IMR-90 (cell line): ENCODE results near the gene AHCYL2. TPM values are rescaled to one million over a fixed set of nuclear protein-coding genes. Genes with fewer than 3 reads are reported as not detected.

ENCODE experiments used
- ATAC-seq: fragments of 200-7000 bp; cut with Tn5 transposase; 2 replicates; pipeline ENCODE4 v1.9.1; 2020; ENCODE audit warnings: low read depth, mild to moderate bottlenecking, moderate library complexity
- BruUV-seq: library from RNA; stranded (reverse); fragments of 400-500 nt; replicated peaks from 2 replicates; lab custom pipeline; 2021; lab: Mats Ljungman, UMichigan
- CTCF ChIA-PET: fragments of 300-600 bp; formaldehyde crosslinking; extraction: SDS; loops from one replicate; lab custom pipeline; 2021; ENCODE audit warnings: antibody characterized with exemption; lab: Yijun Ruan, JAX
- POLR2A ChIA-PET: fragments of 300-600 bp; sonication (Branson Sonifier 250); formaldehyde crosslinking; loops from one replicate; lab custom pipeline; 2022; ENCODE audit warnings: antibody characterized with exemption; ENCODE audit not compliant: unreplicated experiment; lab: Charles Lee
- DNase-seq: peaks from one replicate; pipeline ENCODE4 v3.0.0; 2013
- H2AFZ ChIP-seq: replicated peaks from 2 replicates; pipeline ENCODE3; 2013; ENCODE audit warnings: low read length, mild to moderate bottlenecking; ENCODE audit not compliant: poor library complexity
- H2AK5ac ChIP-seq: 2 replicates; pipeline ENCODE4 v1.6.1; 2013; ENCODE audit warnings: low read depth, low read length, inconsistent platforms
- H2AK9ac ChIP-seq: replicated peaks from 2 replicates; pipeline ENCODE3; 2013; ENCODE audit warnings: mild to moderate bottlenecking, low read depth, low read length, moderate library complexity; ENCODE audit not compliant: poor library complexity
- H2BK120ac ChIP-seq: 2 replicates; pipeline ENCODE4 v1.6.1; 2013; ENCODE audit warnings: low read depth, low read length, inconsistent platforms
- H2BK15ac ChIP-seq: 3 replicates; pipeline ENCODE4 v1.6.1; 2013; ENCODE audit warnings: low read depth, low read length, inconsistent platforms
- H2BK20ac ChIP-seq: 2 replicates; pipeline ENCODE4 v1.6.1; 2013; ENCODE audit warnings: low read depth, mild to moderate bottlenecking, inconsistent platforms, low read length, moderate library complexity
- H2BK5ac ChIP-seq: 2 replicates; pipeline ENCODE4 v1.6.1; 2013; ENCODE audit warnings: mild to moderate bottlenecking, low read depth, low read length, inconsistent platforms; ENCODE audit not compliant: poor library complexity, severe bottlenecking
- H3K14ac ChIP-seq: replicated peaks from 2 replicates; pipeline ENCODE4 v1.6.1; 2013; ENCODE audit warnings: low read depth, low read length, inconsistent platforms
- H3K18ac ChIP-seq: 2 replicates; pipeline ENCODE4 v1.6.1; 2013; ENCODE audit warnings: low read depth, low read length, control low read depth
- H3K23ac ChIP-seq: 2 replicates; pipeline ENCODE4 v1.6.1; 2013; ENCODE audit warnings: low read depth, low read length, inconsistent platforms
- H3K27ac ChIP-seq: 2 replicates; pipeline ENCODE4 v1.5.1; 2013; ENCODE audit warnings: mild to moderate bottlenecking, control low read depth, low read length; ENCODE audit not compliant: insufficient read depth
- H3K27me3 ChIP-seq: 2 replicates; pipeline ENCODE4 v1.6.1; 2013; ENCODE audit warnings: low read length; ENCODE audit not compliant: control insufficient read depth, insufficient read depth
- H3K36me3 ChIP-seq: 2 replicates; pipeline ENCODE4 v1.6.1; 2013; ENCODE audit warnings: low read length, mixed read lengths; ENCODE audit not compliant: control insufficient read depth, insufficient read depth
- H3K4ac ChIP-seq: 2 replicates; pipeline ENCODE4 v1.6.1; 2013; ENCODE audit warnings: low read depth, low read length, inconsistent platforms
- H3K4me1 ChIP-seq: 2 replicates; pipeline ENCODE4 v1.6.1; 2013; ENCODE audit warnings: low read length, mixed read lengths; ENCODE audit not compliant: control insufficient read depth, insufficient read depth
- H3K4me2 ChIP-seq: 2 replicates; pipeline ENCODE4 v1.6.1; 2013; ENCODE audit warnings: low read depth, mild to moderate bottlenecking, control low read depth, low read length, moderate library complexity
- H3K4me3 ChIP-seq: 2 replicates; pipeline ENCODE4 v1.5.1; 2013; ENCODE audit warnings: low read depth, mild to moderate bottlenecking, control low read depth, low read length, moderate library complexity; ENCODE audit not compliant: insufficient read depth
- H3K56ac ChIP-seq: 2 replicates; pipeline ENCODE4 v1.6.1; 2013; ENCODE audit warnings: low read length, inconsistent platforms; ENCODE audit not compliant: insufficient read depth; ENCODE audit errors: extremely low read depth
- H3K79me1 ChIP-seq, 2 experiments: 2 replicates each; pipeline ENCODE4 v1.6.1; 2013; ENCODE audit warnings: low read length in 2 of 2, inconsistent platforms in 1 of 2, low read depth in 1 of 2
- H3K9ac ChIP-seq: 2 replicates; pipeline ENCODE4 v1.6.1; 2013; ENCODE audit warnings: low read depth, low read length, control low read depth
- H3K9me1 ChIP-seq: 2 replicates; pipeline ENCODE4 v1.6.1; 2013; ENCODE audit warnings: low read length, inconsistent platforms; ENCODE audit not compliant: insufficient read depth
- H3K9me3 ChIP-seq: 2 replicates; pipeline ENCODE4 v1.6.1; 2013; ENCODE audit warnings: low read length; ENCODE audit not compliant: control insufficient read depth, insufficient read depth
- H4K20me1 ChIP-seq: 2 replicates; pipeline ENCODE4 v1.6.1; 2013; ENCODE audit warnings: low read length, inconsistent platforms; ENCODE audit not compliant: insufficient read depth
- H4K5ac ChIP-seq: 2 replicates; pipeline ENCODE4 v1.6.1; 2013; ENCODE audit warnings: mild to moderate bottlenecking, low read depth, low read length, control low read depth
- H4K8ac ChIP-seq, 2 experiments: 2 replicates each; pipeline ENCODE4 v1.6.1; 2013; ENCODE audit warnings: low read depth in 2 of 2, low read length in 2 of 2, control low read depth in 1 of 2, inconsistent platforms in 1 of 2
- H4K91ac ChIP-seq: 2 replicates; pipeline ENCODE4 v1.6.1; 2013; ENCODE audit warnings: low read depth, low read length, inconsistent platforms; ENCODE audit not compliant: insufficient read depth
- CEBPB ChIP-seq: IDR thresholded peaks from 2 replicates; pipeline ENCODE4 v1.6.1; 2012; ENCODE audit warnings: low read depth, low read length, improper control_type of control experiment
- ELK1 ChIP-seq: fragments of 150-350 bp; IDR thresholded peaks from 2 replicates; pipeline ENCODE4 v1.6.1; 2016; ENCODE audit warnings: low read depth, mild to moderate bottlenecking, low read length, moderate library complexity, borderline replicate concordance
- RCOR1 ChIP-seq: IDR thresholded peaks from 2 replicates; pipeline ENCODE4 v1.6.1; 2012; ENCODE audit warnings: mild to moderate bottlenecking, low read length, improper control_type of control experiment; ENCODE audit not compliant: insufficient replicate concordance
- WGBS, 2 experiments: methylation state at CpG; one replicate each; pipeline versions ENCODE4 v1.1.5 to v1.1.7; 2013; ENCODE audit warnings: missing lambda C conversion rate in 2 of 2; ENCODE audit not compliant: insufficient read length in 1 of 2; ENCODE audit errors: extremely low coverage in 2 of 2; 5-methylcytosine and 5-hydroxymethylcytosine counted together
- dilution Hi-C: fragments of 300-500 bp; cut with HindIII; formaldehyde crosslinking; loops from one replicate; pipeline ENCODE4 v1.14.3; 2018; ENCODE audit warnings: low sequenced_read_pairs; ENCODE audit not compliant: unreplicated experiment
- in situ Hi-C: fragments of 300-500 bp; cut with MboI; formaldehyde crosslinking; loops from 3 replicates; pipeline ENCODE4 v1.14.3; 2019; ENCODE audit warnings: low sequenced_read_pairs, inconsistent platforms, mixed read lengths
- intact Hi-C: fragments of 100-400 bp; cut with micrococcal nuclease; formaldehyde crosslinking; loops from 2 replicates; pipeline ENCODE4 v1.10.0; 2022
- polyA plus RNA-seq, 3 experiments: library from polyadenylated mRNA; depleted of rRNA; stranded (reverse); fragments of >200 nt; gene quantifications; 2 replicates each; pipeline ENCODE4 v1.2.3, GENCODE V29; 2012; ENCODE audit warnings: low replicate concordance in 1 of 3
- total RNA-seq: library from RNA; depleted of rRNA; stranded (reverse); fragments of >200 nt; gene quantifications from 2 replicates; pipeline ENCODE4 v1.2.3, GENCODE V29; 2012

Gene AHCYL2
- total and polyA plus RNA-seq, 2 of the 4 experiments (the other 2 are of a cell fraction), result 5.7 to 7.6 TPM

- no peak overlapping the region for H3K14ac ChIP-seq
- no peak overlapping the region for H2BK5ac ChIP-seq
- no peaks in the 10 kb centered on the region for H3K9me1 ChIP-seq
- no peaks in the 10 kb centered on the region for H4K20me1 ChIP-seq
- in situ Hi-C loops, result no loop called here
- no peaks in the 10 kb centered on the region for H3K79me1 ChIP-seq
- no peaks in the 10 kb centered on the region; the same call in 1 of the 2 replicates for H3K27me3 ChIP-seq
- H3K18ac ChIP-seq, result no peak overlapping the region
- H4K5ac ChIP-seq, result no peak overlapping the region
- no peak overlapping the region for H4K91ac ChIP-seq
- no peak overlapping the region for H3K23ac ChIP-seq
- H2AFZ ChIP-seq, result no peak overlapping the region
- DNase-seq (no peak), ATAC-seq (no peak)
- H3K9ac ChIP-seq, result no peak overlapping the region
- H3K36me3 ChIP-seq, result no peaks in the 10 kb centered on the region
- BruUV-seq, result no TSS peak
- no peak overlapping the region for H2BK15ac ChIP-seq
- intact Hi-C loops, result loop anchor here (2.0 kb wide), 1 partner anchor 123 kb away; no protein-coding TSS in a partner anchor
- H3K4ac ChIP-seq, result no peak overlapping the region
- H3K56ac ChIP-seq, result no peak overlapping the region
- H2AK9ac ChIP-seq, result no peak overlapping the region
- WGBS, 2 experiments, result no CpG with 5 or more reads among the region's 3 CpGs
- H3K4me1 ChIP-seq, result peaks cover 2% of the 10 kb centered on the region; the same call in 1 of the 2 replicates
- H3K4me2 ChIP-seq, result no peak overlapping the region
- H3K4me3 ChIP-seq, result no peak overlapping the region
- ChIA-PET CTCF (interaction anchor here (0.6 to 1.3 kb wide), 9 partner anchors 9 to 279 kb away, joined by 3 to 15 read pairs (median 3); partner anchors contain the start of gene NRF1), POLR2A (no interaction called here)
- H2BK120ac ChIP-seq, result no peak overlapping the region
- H3K27ac ChIP-seq, result no peak overlapping the region
- H3K9me3 ChIP-seq, result no peaks in the 10 kb centered on the region
- TF ChIP-seq ELK1 (no peak), CEBPB (no peak), RCOR1 (no peak)
- H2BK20ac ChIP-seq, result no peak overlapping the region
- no peak overlapping the region for H4K8ac ChIP-seq
- dilution Hi-C loops, result no loop called here
- no peak overlapping the region for H2AK5ac ChIP-seq
These were observed 117.3 kb downstream of the AHCYL2 start for GRCh38 chr7:129341816-129342806.
